Pulmonary artery endothelial cell (primary cell): ENCODE results near the gene GULP1. TPM values are rescaled to one million over a fixed set of nuclear protein-coding genes. Genes with fewer than 3 reads are reported as not detected.
A peak's percentile ranks its signal among the peaks of the same experiment; 100 is the strongest.

ENCODE experiments used
- DNase-seq: peaks from one replicate; pipeline ENCODE4 v3.0.0-alpha.2; 2011; ENCODE audit warnings: low read depth, low spot score
- total RNA-seq: library from RNA; depleted of rRNA; stranded (reverse); fragments of >200 nt; gene quantifications from 2 replicates; pipeline ENCODE4 v1.2.3, GENCODE V29; 2014

The GULP1 gene
- total RNA-seq, 1 donor from 2014 or later = 29.9 TPM

DNA sequence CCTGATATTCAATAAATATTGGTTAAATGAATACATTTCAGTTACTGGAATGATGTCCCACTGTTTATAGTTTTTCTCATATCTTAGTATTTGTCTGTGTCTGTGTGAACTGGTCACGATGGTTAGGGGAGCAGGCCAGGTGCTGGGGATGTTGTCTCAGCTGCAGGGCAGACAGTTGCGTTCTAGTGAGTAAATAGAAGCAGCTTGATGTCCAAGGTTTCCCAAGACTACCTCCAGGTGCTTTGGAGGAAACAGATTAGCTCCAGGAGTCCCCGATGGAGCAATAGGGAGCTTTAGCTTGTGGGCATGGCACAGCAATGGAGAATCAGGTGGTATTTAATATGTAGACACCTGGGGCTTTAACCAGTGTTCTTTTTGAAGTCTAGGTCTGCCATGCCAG, 75.5 kb downstream of the GULP1 start:
- no peak for DNase-seq

DNA sequence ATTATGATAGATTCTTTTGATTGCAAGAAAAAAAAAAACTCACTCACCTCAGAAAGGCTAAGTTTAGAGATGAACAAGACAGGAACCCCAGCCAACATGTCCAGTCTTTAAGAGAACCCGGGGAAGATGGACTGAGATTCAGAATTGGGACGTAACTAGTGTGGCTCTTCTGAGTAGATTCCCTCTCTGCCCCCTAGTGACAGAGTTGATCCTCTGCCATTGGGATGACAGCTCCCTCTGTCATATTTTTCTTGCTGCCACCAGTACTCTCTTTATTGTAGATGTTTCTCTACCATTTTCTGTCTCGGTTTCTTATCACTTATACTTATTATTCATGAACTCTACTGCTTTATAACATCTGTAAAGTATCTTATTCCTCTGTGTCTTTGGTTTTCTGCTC, 77.7 kb downstream of the GULP1 start:
- peak; percentile 29 for DNase-seq

DNA sequence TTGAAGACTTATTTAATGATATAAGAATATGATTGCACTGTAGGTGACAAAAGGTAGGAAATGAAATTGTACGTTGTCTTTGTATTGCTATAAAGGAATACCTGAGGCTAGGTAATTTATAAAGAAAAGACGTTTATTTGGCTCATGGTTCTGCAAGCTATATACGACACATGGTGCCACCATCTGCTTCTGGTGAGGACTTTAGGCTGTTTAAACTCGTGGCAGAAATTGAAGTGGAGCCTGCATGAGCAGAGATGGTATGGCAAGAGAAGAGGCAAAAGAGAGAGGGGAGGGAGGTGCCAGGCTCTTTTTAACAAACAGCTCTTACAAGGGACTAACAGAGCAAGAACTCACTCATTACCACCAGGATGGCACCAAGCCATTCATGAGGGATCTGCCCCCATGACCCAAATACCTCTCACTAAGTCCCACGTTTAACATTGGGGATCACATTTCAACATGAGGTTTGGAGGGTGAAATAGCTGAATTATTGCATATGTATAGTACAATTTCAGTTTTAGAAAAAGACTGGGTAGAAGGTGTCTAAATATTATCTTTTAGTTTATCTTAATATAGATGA, 86.8 kb downstream of the GULP1 start:
- no peak for DNase-seq

GRCh38 chr2:188379748-188380147, 88.1 kb downstream of the GULP1 start:
- no peak for DNase-seq

- DNase-seq = no peak
Observed at GRCh38 chr2:188380280-188380679, 88.6 kb downstream of the GULP1 start.

- peak; percentile 41 for DNase-seq
Observed at GRCh38 chr2:188381614-188382013, 89.9 kb downstream of the GULP1 start.

DNA sequence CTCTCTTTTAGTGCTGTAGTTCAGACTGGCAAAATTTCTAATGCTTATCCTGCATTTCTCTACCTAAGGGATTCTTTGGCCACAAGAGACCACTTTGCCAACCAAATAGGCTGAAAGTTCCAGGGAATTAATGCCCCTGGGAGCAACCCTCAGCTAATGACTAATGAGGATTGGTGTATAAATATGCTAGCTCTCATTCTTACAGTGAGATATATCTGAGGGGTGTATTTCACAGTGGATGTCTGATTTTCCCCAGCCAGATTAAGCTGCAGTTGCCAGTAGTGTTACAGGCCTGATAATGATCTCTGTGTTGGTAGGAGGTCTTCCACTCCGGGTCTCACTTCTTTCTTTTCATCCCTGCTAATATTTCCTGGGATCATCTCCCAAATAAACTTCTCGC, 90.4 kb downstream of the GULP1 start:
- DNase-seq = no peak

- no peak for DNase-seq
Observed at GRCh38 chr2:188383158-188383557, 91.5 kb downstream of the GULP1 start.

DNA sequence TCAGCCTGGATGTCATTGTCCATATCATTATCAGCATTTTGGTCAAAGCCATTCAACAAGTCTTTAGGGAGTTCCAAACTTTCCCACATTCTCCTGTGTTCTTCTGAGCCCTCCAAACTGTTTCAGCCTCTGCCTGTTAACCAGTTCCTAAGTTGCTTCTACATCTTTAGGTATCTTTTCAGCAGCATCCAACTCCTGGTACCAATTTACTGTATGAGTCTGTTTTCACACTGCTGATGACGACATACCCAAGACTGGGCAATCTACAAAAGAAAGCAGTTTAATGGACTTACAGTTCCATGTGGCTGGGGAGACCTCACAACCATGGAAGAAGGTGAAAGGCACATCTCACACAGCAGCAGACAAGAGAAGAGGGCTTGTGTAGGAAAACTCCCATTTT, 94.2 kb downstream of the GULP1 start:
- DNase-seq = no peak

DNA sequence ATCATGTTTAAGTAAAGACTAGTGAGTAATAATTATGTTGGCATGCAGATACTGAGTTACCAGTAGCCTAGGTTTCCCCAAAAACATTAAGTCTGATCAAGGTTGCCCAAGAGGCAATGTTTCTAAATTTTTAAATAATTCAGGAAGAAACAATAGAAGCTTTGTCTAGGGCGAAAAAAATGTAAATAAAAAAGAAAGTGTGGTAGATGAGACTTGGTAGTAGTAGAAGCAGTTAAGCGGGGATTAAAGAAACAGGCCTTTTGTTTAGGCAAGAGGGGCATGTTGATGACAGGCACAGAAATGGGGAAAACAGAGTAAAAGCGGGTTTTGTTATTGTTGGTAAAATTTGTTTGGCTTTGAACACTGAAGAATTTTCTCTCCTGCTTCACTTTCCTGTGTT, 97.2 kb downstream of the GULP1 start:
- no peak for DNase-seq

DNA sequence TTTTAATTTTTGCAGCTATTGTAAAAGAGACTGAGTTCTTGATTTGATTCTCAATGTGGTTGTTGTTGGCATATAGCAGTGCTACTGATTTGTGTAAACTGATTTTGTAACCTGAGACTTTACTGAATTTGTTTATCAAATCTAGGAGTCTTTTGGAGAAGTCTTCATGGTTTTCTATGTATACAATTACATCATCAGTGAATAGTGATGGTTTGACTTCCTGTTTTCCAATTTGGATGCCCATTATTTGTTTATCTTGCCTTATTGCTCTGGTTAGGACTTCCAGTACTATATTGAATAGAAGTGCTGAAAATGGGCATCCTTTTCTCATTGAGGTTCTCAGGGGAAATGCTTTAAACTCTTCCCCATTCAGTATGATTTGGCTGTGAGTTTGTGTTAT, 99.7 kb downstream of the GULP1 start:
- DNase-seq = no peak

DNA sequence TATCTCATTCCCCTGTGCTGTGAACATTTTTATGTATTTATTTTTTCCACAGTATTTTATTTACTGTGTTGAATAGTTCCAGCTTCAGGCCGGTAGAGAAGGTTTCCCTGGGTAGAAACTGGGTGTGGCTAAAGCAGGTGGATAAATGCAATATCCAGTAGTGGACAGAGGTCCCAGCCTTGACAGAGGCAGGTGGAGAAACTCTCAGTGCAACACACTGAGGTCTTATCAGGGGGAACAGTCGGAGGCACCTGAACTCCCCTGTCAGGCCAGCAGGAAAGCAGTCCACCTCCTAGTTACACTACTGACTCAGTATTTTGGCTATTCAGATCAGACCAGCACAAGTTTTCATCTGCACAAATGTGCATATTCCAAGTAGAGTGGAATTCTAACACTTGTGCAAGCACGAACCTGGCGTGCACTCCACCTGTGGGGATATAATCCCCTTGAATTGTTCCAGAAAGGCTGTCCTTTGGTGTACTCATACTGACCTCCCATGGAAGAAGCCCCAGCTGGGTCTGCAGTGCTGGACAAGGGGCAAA, 103.3 kb downstream of the GULP1 start:
- no peak for DNase-seq

DNA sequence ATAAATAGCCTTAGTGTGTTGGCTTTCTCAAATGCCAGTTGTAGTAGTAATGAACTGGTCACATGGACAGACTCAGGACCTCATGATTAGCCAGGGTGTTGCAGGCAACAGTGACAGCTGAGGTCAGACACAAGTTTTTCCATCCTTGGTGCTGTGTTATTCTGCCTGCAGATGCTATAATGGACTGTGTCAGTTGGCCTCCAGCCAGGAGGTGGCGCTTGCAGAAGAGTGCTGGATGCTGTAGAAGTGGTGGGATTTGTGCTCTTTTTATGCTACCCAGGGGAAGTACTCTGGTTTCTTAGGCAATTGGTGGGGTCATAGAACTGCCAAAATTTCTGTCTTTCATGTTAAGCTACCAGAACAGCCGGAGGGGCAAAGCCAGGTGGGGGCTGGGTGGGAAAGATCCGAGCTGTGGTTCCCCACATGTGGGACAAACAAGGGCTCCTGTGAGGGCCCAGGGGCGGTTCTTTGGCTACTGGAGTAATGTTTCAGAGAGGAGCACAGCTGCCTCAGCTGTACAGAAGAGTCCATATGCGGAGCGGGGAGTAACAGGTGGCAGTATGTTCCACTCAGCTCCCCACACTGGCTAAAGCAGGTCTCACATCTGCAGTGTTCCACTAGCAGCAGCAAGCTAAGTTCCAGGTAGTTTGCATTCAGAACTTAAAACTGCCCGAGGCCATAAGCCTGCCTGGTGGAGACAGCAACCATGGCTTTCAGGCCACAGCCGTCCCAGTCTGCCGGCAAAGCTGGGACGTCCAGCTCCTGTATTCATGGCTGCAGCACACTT, 104.4 kb downstream of the GULP1 start:
- DNase-seq = no peak

- no peak for DNase-seq
Observed at GRCh38 chr2:188399159-188399558, 107.5 kb downstream of the GULP1 start.

GRCh38 chr2:188403676-188404075, 112.0 kb downstream of the GULP1 start:
- no peak for DNase-seq

- no peak for DNase-seq
Observed at GRCh38 chr2:188404341-188405004, 112.8 kb downstream of the GULP1 start.

GRCh38 chr2:188406414-188406813, 114.7 kb downstream of the GULP1 start:
- no peak for DNase-seq

- no peak for DNase-seq
Observed at GRCh38 chr2:188410504-188411235, 119.0 kb downstream of the GULP1 start.

GRCh38 chr2:188412190-188412589, 120.5 kb downstream of the GULP1 start:
- no peak for DNase-seq

GRCh38 chr2:188414411-188414810, 122.7 kb downstream of the GULP1 start:
- no peak for DNase-seq

GRCh38 chr2:188414869-188415753, 123.4 kb downstream of the GULP1 start:
- DNase-seq = no peak
